GM18519 (cell line): ENCODE measurements around the gene XYLT1.
"Not testable (repeated sequence)": the region's sequence is repeated elsewhere in the genome, so short reads cannot be mapped to it uniquely, and the experiment has no call there.

Experiments
- ATAC-seq: cut with Tn5 transposase; IDR thresholded peaks from one replicate; pipeline ENCODE4 v1.9.1; 2021; ENCODE audit warnings: mild to moderate bottlenecking, moderate library complexity; ENCODE audit not compliant: unreplicated experiment, low FRiP score

Gene XYLT1

GRCh38 chr16:17342031-17342430, 128.7 kb downstream of the XYLT1 start:
- ATAC-seq: no peak

GRCh38 chr16:17340804-17341203, 130.0 kb downstream of the XYLT1 start:
- no peak for ATAC-seq

- ATAC-seq: no peak
These were observed 130.8 kb downstream of the XYLT1 start for GRCh38 chr16:17339764-17340541.

- ATAC-seq: no peak
These were observed 132.5 kb downstream of the XYLT1 start for GRCh38 chr16:17338244-17338643.

DNA sequence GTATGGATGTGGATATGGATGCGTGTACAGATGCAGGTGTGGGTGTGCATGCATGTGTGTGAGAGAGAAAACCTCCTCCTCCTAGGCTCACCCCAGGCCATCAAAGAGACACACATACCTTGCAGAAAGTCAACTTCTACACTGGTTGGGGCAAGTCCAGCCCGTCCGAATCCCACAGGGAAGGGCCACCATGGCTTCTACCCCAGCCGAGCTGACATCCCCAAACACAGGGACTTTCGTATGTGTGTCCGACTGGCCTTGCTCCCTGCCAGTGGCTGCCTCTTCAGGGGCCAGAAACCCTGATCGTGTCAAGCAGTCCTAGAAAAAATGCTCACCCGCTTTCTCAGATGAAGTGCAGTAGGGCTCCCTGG, 134.2 kb downstream of the XYLT1 start:
- no peak for ATAC-seq

GRCh38 chr16:17335826-17336529, 134.8 kb downstream of the XYLT1 start:
- no peak for ATAC-seq

- ATAC-seq: not testable (repeated sequence)
These were observed 135.4 kb downstream of the XYLT1 start for GRCh38 chr16:17335406-17335805.

- ATAC-seq: no peak
These were observed 136.7 kb downstream of the XYLT1 start for GRCh38 chr16:17334096-17334495.

GRCh38 chr16:17333229-17333628, 137.5 kb downstream of the XYLT1 start:
- no peak for ATAC-seq

GRCh38 chr16:17331991-17332390, 138.8 kb downstream of the XYLT1 start:
- ATAC-seq: no peak

- ATAC-seq: no peak
These were observed 139.6 kb downstream of the XYLT1 start for GRCh38 chr16:17331071-17331607.

DNA sequence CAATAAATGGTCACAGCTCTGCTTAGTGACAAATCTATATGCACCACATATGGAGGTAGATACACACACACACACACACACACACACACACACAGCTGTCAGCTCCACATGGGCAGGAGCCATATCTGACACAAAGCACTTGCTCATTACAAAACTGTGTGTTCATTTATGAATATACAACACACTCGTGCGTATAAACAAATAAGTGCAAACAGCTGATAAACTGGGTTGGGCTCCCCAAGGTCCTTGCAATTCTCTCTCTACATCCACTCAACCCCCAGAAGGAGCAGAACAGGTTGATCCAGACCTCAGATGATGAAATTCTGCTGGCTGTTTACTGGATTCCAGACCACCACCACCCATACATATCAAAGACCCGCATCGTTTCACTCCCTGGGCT, 140.7 kb downstream of the XYLT1 start:
- ATAC-seq: no peak

GRCh38 chr16:17329391-17329790, 141.4 kb downstream of the XYLT1 start:
- ATAC-seq: no peak

DNA sequence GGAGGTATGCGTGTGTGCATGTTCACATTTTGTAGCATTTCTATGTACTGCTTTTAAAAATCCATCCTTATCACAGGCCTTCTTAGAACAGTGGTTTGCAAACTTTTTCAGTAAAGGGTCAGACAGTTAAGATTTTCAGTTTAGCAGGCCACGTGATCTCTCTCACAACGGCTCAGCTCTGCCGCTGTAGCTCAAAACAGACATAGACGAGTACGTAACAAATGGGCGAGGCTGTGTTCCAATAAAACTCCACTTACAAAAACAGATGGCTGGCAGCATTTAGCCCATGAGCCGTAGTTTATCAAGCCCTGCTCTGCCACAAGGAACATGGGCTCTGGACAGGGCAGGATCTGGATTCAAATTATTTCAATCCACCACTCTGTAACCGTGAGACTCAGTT, 141.8 kb downstream of the XYLT1 start:
- ATAC-seq: no peak

DNA sequence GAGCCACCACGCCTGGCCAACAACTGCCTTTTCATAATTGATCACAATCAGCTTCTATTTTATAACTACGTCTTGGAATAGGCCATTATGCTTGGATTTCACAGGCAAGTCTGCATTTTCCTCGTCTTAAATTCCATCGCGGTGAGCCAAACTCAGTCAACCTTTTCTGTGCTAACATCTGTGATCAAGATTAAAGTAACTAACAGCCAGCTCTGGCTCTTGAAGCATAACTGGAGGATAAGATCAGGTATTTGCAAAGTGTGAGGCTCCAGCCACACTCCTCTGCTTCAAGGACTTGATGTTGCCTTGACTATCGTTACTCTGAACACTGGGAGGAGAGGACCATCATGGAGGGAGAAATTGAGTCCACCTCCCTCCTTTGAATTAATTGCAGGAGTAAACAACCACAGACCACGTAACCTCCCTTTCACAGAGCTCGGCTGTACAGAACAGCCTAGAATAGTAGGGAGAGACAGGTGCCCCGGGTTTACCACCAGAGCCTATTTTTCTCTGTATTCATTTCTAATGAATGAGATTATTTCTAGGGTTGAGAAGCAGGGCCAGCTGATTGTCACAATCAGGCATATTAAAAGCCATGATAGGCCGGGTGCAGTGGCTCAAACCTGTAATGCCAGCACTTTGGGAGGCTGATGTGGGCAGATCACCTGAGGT, 143.0 kb downstream of the XYLT1 start:
- no peak for ATAC-seq

- no peak for ATAC-seq
These were observed 145.2 kb downstream of the XYLT1 start for GRCh38 chr16:17325476-17326143.

GRCh38 chr16:17324451-17324850, 146.3 kb downstream of the XYLT1 start:
- ATAC-seq: no peak

DNA sequence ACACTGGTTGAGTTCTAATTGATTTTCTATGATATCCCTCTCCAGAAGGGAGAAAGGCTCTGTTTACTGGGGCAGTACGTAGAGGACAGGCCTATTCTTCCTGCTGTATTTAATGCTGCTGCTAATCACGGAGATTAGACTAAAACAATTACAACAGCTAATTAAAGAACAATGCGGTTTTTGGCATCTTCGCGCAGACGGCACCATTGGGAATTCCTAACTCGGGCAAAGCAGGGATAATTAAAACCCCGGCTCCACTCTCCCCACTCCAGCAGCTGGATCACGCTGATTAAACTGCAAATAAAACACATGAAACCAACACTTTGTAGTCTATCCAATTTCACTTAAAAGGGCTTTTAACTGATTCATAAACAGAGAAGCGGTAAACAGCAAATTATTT, 147.6 kb downstream of the XYLT1 start:
- no peak for ATAC-seq

DNA sequence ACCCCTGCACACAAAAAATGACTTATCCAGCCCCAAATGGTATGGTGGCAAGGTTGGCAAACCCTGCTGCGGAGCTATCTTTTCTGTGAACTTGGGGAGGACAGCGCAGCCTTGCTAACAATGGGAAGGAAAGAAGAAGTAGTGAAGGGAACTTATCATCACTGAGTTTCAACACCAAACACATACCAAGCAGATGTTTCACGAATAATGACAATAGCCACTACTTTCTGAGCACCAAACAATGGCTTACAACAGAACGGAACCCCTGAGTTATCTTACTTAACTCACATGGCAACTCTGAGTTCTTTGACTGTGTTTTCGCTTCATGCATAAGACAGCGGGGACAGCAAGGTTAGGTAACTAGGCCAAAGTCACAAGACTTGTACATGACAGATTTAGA, 148.9 kb downstream of the XYLT1 start:
- ATAC-seq: no peak

- ATAC-seq: no peak
These were observed 150.8 kb downstream of the XYLT1 start for GRCh38 chr16:17320009-17320408.

DNA sequence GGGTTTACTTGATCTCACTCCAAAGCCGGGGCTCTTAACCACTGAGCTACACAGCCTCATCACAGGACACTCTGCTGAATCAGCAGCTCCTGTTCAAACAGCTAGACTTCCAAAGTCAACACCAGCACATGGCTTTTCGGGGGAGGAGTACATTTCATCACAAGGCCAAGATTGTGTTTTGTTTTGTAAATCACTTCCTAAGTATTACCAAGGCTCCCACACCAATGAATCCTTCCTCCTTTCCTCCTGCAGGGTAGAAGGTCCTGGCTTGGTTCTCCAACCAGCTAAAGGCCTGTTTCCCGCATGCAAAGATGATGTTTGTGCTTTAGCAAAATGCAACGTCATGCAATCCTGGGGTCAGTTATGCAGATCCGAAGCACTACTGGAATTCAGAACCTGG, 152.5 kb downstream of the XYLT1 start:
- no peak for ATAC-seq
